GM19468 (cell line): ENCODE results near the gene HTT-AS.

ENCODE experiments used
- ATAC-seq: cut with Tn5 transposase; IDR thresholded peaks from one replicate; pipeline ENCODE4 v1.9.1; 2021; ENCODE audit warnings: mild to moderate bottlenecking, moderate library complexity, moderate number of reproducible peaks; ENCODE audit not compliant: unreplicated experiment; ENCODE audit errors: extremely low read depth

Gene HTT-AS

GRCh38 chr4:3091464-3091863 lies 17.1 kb upstream of the HTT-AS start:
- no peak for ATAC-seq

- ATAC-seq: no peak
Measured at GRCh38 chr4:3087115-3087797, 12.9 kb upstream of the HTT-AS start.

- ATAC-seq: no peak
Measured at GRCh38 chr4:3085948-3086670, 11.8 kb upstream of the HTT-AS start.

- ATAC-seq: no peak
Measured at GRCh38 chr4:3083732-3084131, 9.4 kb upstream of the HTT-AS start.

GRCh38 chr4:3082925-3083515 lies 8.7 kb upstream of the HTT-AS start:
- ATAC-seq: no peak

GRCh38 chr4:3079694-3080123 lies 5.4 kb upstream of the HTT-AS start:
- peak; percentile 30 for ATAC-seq

GRCh38 chr4:3077796-3078195 lies 3.5 kb upstream of the HTT-AS start:
- ATAC-seq: peak; percentile 10

GRCh38 chr4:3075652-3075981 lies 1.3 kb upstream of the HTT-AS start:
- ATAC-seq: no peak

- no peak for ATAC-seq
Measured at GRCh38 chr4:3074846-3075651, 711 bp upstream of the HTT-AS start.

- peak; percentile 14 for ATAC-seq
Measured at GRCh38 chr4:3073158-3074077, 920 bp downstream of the HTT-AS start.

- no peak for ATAC-seq
Measured at GRCh38 chr4:3071811-3072210, 2.5 kb downstream of the HTT-AS start.

- no peak for ATAC-seq
Measured at GRCh38 chr4:3070709-3071500, 3.4 kb downstream of the HTT-AS start.

- no peak for ATAC-seq
Measured at GRCh38 chr4:3069661-3070199, 4.6 kb downstream of the HTT-AS start.

GRCh38 chr4:3067473-3068001 lies 6.8 kb downstream of the HTT-AS start:
- no peak for ATAC-seq

- no peak for ATAC-seq
Measured at GRCh38 chr4:3066836-3067400, 7.4 kb downstream of the HTT-AS start.

GRCh38 chr4:3065551-3065950 lies 8.8 kb downstream of the HTT-AS start:
- ATAC-seq: no peak

- ATAC-seq: no peak
Measured at GRCh38 chr4:3062471-3062870, 11.9 kb downstream of the HTT-AS start.

GRCh38 chr4:3060946-3061345 lies 13.4 kb downstream of the HTT-AS start:
- no peak for ATAC-seq
